Upper lobe of right lung (tissue), 1 donor: Measurements from ENCODE around the gene HAX1. TPM values are rescaled to one million over a fixed set of nuclear protein-coding genes. Genes with fewer than 3 reads are reported as not detected.

Source experiments
- ATAC-seq: fragments of 200-7000 bp; cut with Tn5 transposase; one replicate; pipeline ENCODE4 v1.9.1; 2020; ENCODE audit warnings: mild to moderate bottlenecking, moderate library complexity
- DNase-seq: peaks from one replicate; pipeline ENCODE4 v3.0.0-alpha.2; 2020
- H3K27ac ChIP-seq: fragments of 200-600 bp; one replicate; pipeline ENCODE4 v1.8.0; 2022
- H3K27me3 ChIP-seq: fragments of 200-600 bp; one replicate; pipeline ENCODE4 v1.8.0; 2022; ENCODE audit warnings: mild to moderate bottlenecking
- H3K36me3 ChIP-seq: fragments of 200-600 bp; one replicate; pipeline ENCODE4 v1.8.0; 2022
- H3K4me1 ChIP-seq: fragments of 200-600 bp; one replicate; pipeline ENCODE4 v1.8.0; 2022
- H3K4me3 ChIP-seq: fragments of 200-600 bp; one replicate; pipeline ENCODE4 v1.8.0; 2022; ENCODE audit warnings: mild to moderate bottlenecking
- H3K9me3 ChIP-seq: fragments of 200-600 bp; one replicate; pipeline ENCODE4 v1.8.0; 2022
- CTCF ChIP-seq: fragments of 200-600 bp; IDR thresholded peaks from one replicate; pipeline ENCODE4 v1.8.0; 2022; ENCODE audit warnings: antibody characterized with exemption
- intact Hi-C: fragments of 100-400 bp; cut with DNase I; formaldehyde crosslinking; loops from one replicate; pipeline ENCODE4 v1.11.0; 2022
- total RNA-seq: library from RNA; stranded (reverse); fragmentation: NEBNext Ultra II Directional; extraction: Animal tissue kit (Norgen Biotek cat#: 25700); gene quantifications from one replicate; pipeline ENCODE4 v1.2.1, GENCODE V29; 2021
- donor health status: DM: no; HTN: yes; CAD: no; lungs with severe emphysema.

The HAX1 gene
- total RNA-seq, 1 donor from 2014 or later, result 78.2 TPM

GRCh38 chr1:154241703-154242351 is 30.6 kb upstream of the HAX1 start:
- no peaks in the 10 kb centered on the region for H3K27me3 ChIP-seq

GRCh38 chr1:154253671-154254070 is 18.8 kb upstream of the HAX1 start:
- H3K27me3 ChIP-seq, result no peaks in the 10 kb centered on the region
- H3K9me3 ChIP-seq, result no peaks in the 10 kb centered on the region
- no peak for TF ChIP-seq CTCF
- peaks cover 100% of the 10 kb centered on the region for H3K36me3 ChIP-seq
- ATAC-seq (no peak), DNase-seq (no peak)
- no peak overlapping the region for H3K4me3 ChIP-seq
- no peaks in the 10 kb centered on the region for H3K4me1 ChIP-seq
- intact Hi-C loops, result no loop called here
- H3K27ac ChIP-seq, result no peak overlapping the region

More at GRCh38 chr1:154241703-154242351, 30.6 kb upstream of the HAX1 start:
- no peaks in the 10 kb centered on the region for H3K9me3 ChIP-seq
- intact Hi-C loops, result no loop called here
- no peak for ATAC-seq
- H3K4me1 ChIP-seq, result no peaks in the 10 kb centered on the region
- H3K4me3 ChIP-seq, result no peak overlapping the region
- TF ChIP-seq CTCF, result no peak
- H3K36me3 ChIP-seq, result peaks cover 100% of the 10 kb centered on the region
- H3K27ac ChIP-seq, result no peak overlapping the region
- DNase-seq, result no peak

GRCh38 chr1:154256686-154257085 is 15.7 kb upstream of the HAX1 start:
- intact Hi-C loops, result no loop called here
- ATAC-seq (no peak), DNase-seq (no peak)
- no peak overlapping the region for H3K4me3 ChIP-seq
- H3K36me3 ChIP-seq, result peaks cover 100% of the 10 kb centered on the region
- no peaks in the 10 kb centered on the region for H3K9me3 ChIP-seq
- no peaks in the 10 kb centered on the region for H3K4me1 ChIP-seq
- H3K27ac ChIP-seq, result no peak overlapping the region
- no peaks in the 10 kb centered on the region for H3K27me3 ChIP-seq
- no peak for TF ChIP-seq CTCF

GRCh38 chr1:154258784-154259183 is 13.6 kb upstream of the HAX1 start:
- Histone ChIP-seq H3K4me1 (no peaks in the 10 kb centered on the region), H3K27ac (no peak overlapping the region), H3K9me3 (no peaks in the 10 kb centered on the region), H3K36me3 (peaks cover 100% of the 10 kb centered on the region), H3K27me3 (no peaks in the 10 kb centered on the region), H3K4me3 (no peak overlapping the region)
- ATAC-seq, result no peak
- TF ChIP-seq CTCF, result no peak
- DNase-seq, result no peak
- intact Hi-C loops, result no loop called here

- DNase-seq (no peak), ATAC-seq (no peak)
- H3K9me3 ChIP-seq, result no peaks in the 10 kb centered on the region
- H3K4me1 ChIP-seq, result no peaks in the 10 kb centered on the region
- no peak overlapping the region for H3K4me3 ChIP-seq
- no peak overlapping the region for H3K27ac ChIP-seq
- H3K36me3 ChIP-seq, result peaks cover 99% of the 10 kb centered on the region
- intact Hi-C loops, result no loop called here
- no peak for TF ChIP-seq CTCF
- no peaks in the 10 kb centered on the region for H3K27me3 ChIP-seq
These were observed 12.3 kb upstream of the HAX1 start for GRCh38 chr1:154260127-154260526.
